Neural cell (in vitro differentiated cells): Measurements from ENCODE around the gene STARD9. TPM values are rescaled to one million over a fixed set of nuclear protein-coding genes. Genes with fewer than 3 reads are reported as not detected.

Experiments
- H2AFZ ChIP-seq: fragments of 200-600, 300-800 bp; sonication (generic), shearing (Covaris generic); 2 replicates; pipeline ENCODE4 v1.6.0; 2014; ENCODE audit warnings: low read depth, mild to moderate bottlenecking, antibody characterized with exemption, low read length, moderate library complexity
- H3F3A ChIP-seq: fragments of 200-600 bp; shearing (Covaris generic); 2 replicates; pipeline ENCODE4 v1.6.1; 2016; ENCODE audit warnings: mild to moderate bottlenecking, moderate library complexity, mixed read lengths, antibody characterized with exemption, low read length; ENCODE audit not compliant: insufficient read depth, poor library complexity, severe bottlenecking
- H3K27ac ChIP-seq: fragments of 200-600, 300-800 bp; sonication (generic), shearing (Covaris generic); 2 replicates; pipeline ENCODE4 v1.5.1; 2014; ENCODE audit warnings: mild to moderate bottlenecking, low read length, moderate library complexity
- H3K27me3 ChIP-seq: fragments of 300-800, 200-600 bp; sonication (generic), shearing (Covaris generic); 2 replicates; pipeline ENCODE4 v1.6.0; 2014; ENCODE audit warnings: mild to moderate bottlenecking, low read depth, low read length, moderate library complexity; ENCODE audit not compliant: insufficient read depth
- H3K36me3 ChIP-seq: fragments of 300-800, 200-600 bp; sonication (generic), shearing (Covaris generic); 2 replicates; pipeline ENCODE4 v1.5.1; 2014; ENCODE audit warnings: mild to moderate bottlenecking, antibody characterized with exemption, low read length, moderate library complexity; ENCODE audit not compliant: insufficient read depth
- H3K4me2 ChIP-seq: fragments of 300-800, 200-600 bp; sonication (generic), shearing (Covaris generic); 2 replicates; pipeline ENCODE4 v1.6.0; 2014; ENCODE audit warnings: mild to moderate bottlenecking, low read length
- H3K4me3 ChIP-seq: fragments of 300-800, 200-600 bp; sonication (generic), shearing (Covaris generic); 2 replicates; pipeline ENCODE4 v1.5.1; 2014; ENCODE audit warnings: mild to moderate bottlenecking, low read length, moderate library complexity
- H3K79me2 ChIP-seq: fragments of 200-600 bp; shearing (Covaris generic); replicated peaks from 2 replicates; pipeline ENCODE4 v1.6.0; 2014; ENCODE audit warnings: mild to moderate bottlenecking, low read length, moderate library complexity; ENCODE audit not compliant: insufficient read depth
- H3K9ac ChIP-seq: fragments of 300-800, 200-600 bp; sonication (generic), shearing (Covaris generic); 2 replicates; pipeline ENCODE4 v1.6.1; 2016; ENCODE audit warnings: mild to moderate bottlenecking, low read length, mixed read lengths
- H3K9me2 ChIP-seq: fragments of 200-600 bp; shearing (Covaris generic); 2 replicates; pipeline ENCODE4 v1.6.1; 2016; ENCODE audit warnings: mild to moderate bottlenecking, low read length, mixed read lengths; ENCODE audit not compliant: insufficient read depth
- H3K9me3 ChIP-seq: fragments of 200-600, 300-800 bp; sonication (generic), shearing (Covaris generic); 2 replicates; pipeline ENCODE4 v1.6.1; 2016; ENCODE audit warnings: mild to moderate bottlenecking, mixed run types, low read length, moderate library complexity, mixed read lengths
- H4K20me1 ChIP-seq: fragments of 200-600 bp; shearing (Covaris generic); 2 replicates; pipeline ENCODE4 v1.6.1; 2016; ENCODE audit warnings: mild to moderate bottlenecking, mixed run types; ENCODE audit not compliant: insufficient read depth
- CTCF ChIP-seq: fragments of 450-650 bp; IDR thresholded peaks from 2 replicates; pipeline ENCODE4 v1.5.1; 2014; ENCODE audit warnings: antibody characterized with exemption, mild to moderate bottlenecking, moderate library complexity; ENCODE audit not compliant: poor library complexity, severe bottlenecking
- EP300 ChIP-seq: fragments of 450-650 bp; conservative IDR thresholded peaks from 2 replicates; pipeline ENCODE4 v1.6.1; 2014; ENCODE audit warnings: antibody characterized with exemption, mild to moderate bottlenecking, moderate library complexity; ENCODE audit not compliant: poor library complexity, severe bottlenecking
- EZH2 ChIP-seq: fragments of 200-600, 300-800 bp; shearing (Covaris generic), sonication (generic); IDR thresholded peaks from 2 replicates; pipeline ENCODE4 v1.6.1; 2014; ENCODE audit warnings: antibody characterized with exemption, low read length, borderline replicate concordance, mild to moderate bottlenecking; ENCODE audit not compliant: insufficient read depth, poor library complexity, severe bottlenecking
- MXI1 ChIP-seq: fragments of 450-650 bp; conservative IDR thresholded peaks from 2 replicates; pipeline ENCODE4 v1.6.1; 2014; ENCODE audit warnings: antibody characterized with exemption, mild to moderate bottlenecking; ENCODE audit not compliant: poor library complexity, severe bottlenecking
- POLR2AphosphoS5 ChIP-seq: IDR thresholded peaks from 2 replicates; pipeline ENCODE4 v1.6.1; 2012
- RAD21 ChIP-seq: fragments of 450-650 bp; conservative IDR thresholded peaks from 2 replicates; pipeline ENCODE4 v1.6.1; 2014; ENCODE audit warnings: antibody characterized with exemption, mild to moderate bottlenecking, moderate library complexity
- REST ChIP-seq: IDR thresholded peaks from 2 replicates; pipeline ENCODE4 v1.6.1; 2012; ENCODE audit warnings: borderline replicate concordance
- SMC3 ChIP-seq: fragments of 450-650 bp; conservative IDR thresholded peaks from 2 replicates; pipeline ENCODE4 v1.6.1; 2014; ENCODE audit warnings: antibody characterized with exemption, mild to moderate bottlenecking, moderate library complexity; ENCODE audit not compliant: poor library complexity
- TAF1 ChIP-seq: IDR thresholded peaks from 2 replicates; pipeline ENCODE4 v1.6.1; 2012; ENCODE audit warnings: low read depth
- polyA plus RNA-seq: library from polyadenylated mRNA; depleted of rRNA; stranded (reverse); fragments of >200 nt; gene quantifications from 2 replicates; pipeline ENCODE4 v1.2.3, GENCODE V29; 2014

The STARD9 gene
- polyA plus RNA-seq, 1 donor from 2014 or later: 6.4 TPM

GRCh38 chr15:42672444-42672843 lies 97.0 kb downstream of the STARD9 start:
- Histone ChIP-seq H3K4me2 (no peak overlapping the region), H3K79me2 (no peaks in the 10 kb centered on the region), H3F3A (no peaks in the 10 kb centered on the region), H3K27me3 (no peaks in the 10 kb centered on the region), H3K27ac (no peak overlapping the region), H3K9me3 (no peaks in the 10 kb centered on the region), H3K36me3 (no peaks in the 10 kb centered on the region), H3K9me2 (no peaks in the 10 kb centered on the region), H2AFZ (no peak overlapping the region), H3K4me3 (no peak overlapping the region), H4K20me1 (no peaks in the 10 kb centered on the region), H3K9ac (no peak overlapping the region)
- TF ChIP-seq SMC3: no peak
- no peak for TF ChIP-seq TAF1
- TF ChIP-seq MXI1: no peak
- no peak for TF ChIP-seq REST
- no peak for TF ChIP-seq EP300
- no peak for TF ChIP-seq CTCF
- TF ChIP-seq RAD21: no peak
- TF ChIP-seq EZH2: no peak
- TF ChIP-seq POLR2AphosphoS5: no peak

- Histone ChIP-seq H3K27me3 (no peaks in the 10 kb centered on the region), H3K27ac (no peak overlapping the region), H3K4me3 (no peak overlapping the region), H3K9ac (no peak overlapping the region), H2AFZ (no peak overlapping the region), H3K4me2 (no peak overlapping the region), H3K36me3 (no peaks in the 10 kb centered on the region), H3K9me3 (no peaks in the 10 kb centered on the region), H3K79me2 (no peaks in the 10 kb centered on the region), H4K20me1 (no peaks in the 10 kb centered on the region), H3K9me2 (no peaks in the 10 kb centered on the region), H3F3A (no peaks in the 10 kb centered on the region)
- no peak for TF ChIP-seq REST
- TF ChIP-seq CTCF: no peak
- TF ChIP-seq MXI1: no peak
- no peak for TF ChIP-seq SMC3
- TF ChIP-seq TAF1: no peak
- TF ChIP-seq EP300: no peak
- no peak for TF ChIP-seq RAD21
- TF ChIP-seq POLR2AphosphoS5: no peak
- TF ChIP-seq EZH2: no peak
Measured at GRCh38 chr15:42674472-42674871, 99.1 kb downstream of the STARD9 start.
